NT2/D1 (cell line): Measurements from ENCODE around the gene NGDN.

ENCODE experiments used
- SUZ12 ChIP-seq: IDR thresholded peaks from 2 replicates; pipeline ENCODE4 v1.6.1; 2011; ENCODE audit not compliant: insufficient read length, insufficient read depth; ENCODE audit errors: extremely low read depth
- YY1 ChIP-seq: IDR thresholded peaks from 2 replicates; pipeline ENCODE4 v1.6.1; 2011; ENCODE audit not compliant: insufficient read length, insufficient read depth
- ZNF274 ChIP-seq: IDR thresholded peaks from 2 replicates; pipeline ENCODE4 v1.6.1; 2011; ENCODE audit warnings: mild to moderate bottlenecking, low read depth, low read length

DNA sequence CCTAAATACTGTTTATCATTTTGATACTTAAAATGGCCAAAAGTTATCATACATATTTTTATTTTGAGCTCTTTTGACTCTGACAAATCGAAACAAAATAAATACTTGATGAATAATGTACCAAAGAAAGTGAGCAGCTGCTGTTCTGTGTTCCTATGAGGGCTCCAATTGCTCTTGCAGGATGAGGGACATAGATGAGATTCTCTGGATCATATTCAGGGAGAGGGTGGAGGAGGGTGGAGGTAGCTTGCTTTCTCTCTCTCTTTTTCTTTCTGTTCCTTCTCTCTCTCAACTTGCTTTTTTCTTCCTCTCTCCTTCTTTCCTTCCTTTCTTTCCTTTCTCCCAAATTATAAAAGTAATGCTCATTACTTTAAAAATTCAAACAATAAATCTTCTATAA is 25.2 kb upstream of the NGDN start:
- TF ChIP-seq ZNF274 (no peak), YY1 (no peak), SUZ12 (no peak)
